ENCODE measurements around the gene PPP1R8. TPM values are rescaled to one million over a fixed set of nuclear protein-coding genes. Genes with fewer than 3 reads are reported as not detected.

The PPP1R8 gene
- total and polyA plus RNA-seq, 2 experiments from 2014 or later = 13.4 to 50.5 TPM

DNA sequence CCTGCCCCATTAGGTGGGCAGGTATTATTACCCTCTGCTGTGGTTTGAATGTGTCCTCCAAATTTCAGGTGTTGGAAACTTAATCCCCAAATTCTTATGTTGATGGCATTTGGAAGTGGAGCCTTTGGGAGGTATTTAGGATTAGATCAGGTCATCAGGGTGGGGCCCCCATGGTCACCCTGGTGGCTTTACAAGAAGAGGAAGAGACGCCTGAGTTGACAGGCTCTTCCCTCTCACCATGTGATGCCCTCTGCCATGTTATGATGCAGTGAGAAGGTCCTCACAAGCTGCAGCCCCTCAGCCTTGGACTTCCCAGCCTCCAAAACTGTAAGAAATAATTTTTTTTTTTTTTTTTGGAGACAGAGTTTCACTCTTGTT lies 32.9 kb downstream of the PPP1R8 start:
- ATAC-seq = no peak
- H3K27ac ChIP-seq (ENCODE audit: low read depth) = no peak overlapping the region

DNA sequence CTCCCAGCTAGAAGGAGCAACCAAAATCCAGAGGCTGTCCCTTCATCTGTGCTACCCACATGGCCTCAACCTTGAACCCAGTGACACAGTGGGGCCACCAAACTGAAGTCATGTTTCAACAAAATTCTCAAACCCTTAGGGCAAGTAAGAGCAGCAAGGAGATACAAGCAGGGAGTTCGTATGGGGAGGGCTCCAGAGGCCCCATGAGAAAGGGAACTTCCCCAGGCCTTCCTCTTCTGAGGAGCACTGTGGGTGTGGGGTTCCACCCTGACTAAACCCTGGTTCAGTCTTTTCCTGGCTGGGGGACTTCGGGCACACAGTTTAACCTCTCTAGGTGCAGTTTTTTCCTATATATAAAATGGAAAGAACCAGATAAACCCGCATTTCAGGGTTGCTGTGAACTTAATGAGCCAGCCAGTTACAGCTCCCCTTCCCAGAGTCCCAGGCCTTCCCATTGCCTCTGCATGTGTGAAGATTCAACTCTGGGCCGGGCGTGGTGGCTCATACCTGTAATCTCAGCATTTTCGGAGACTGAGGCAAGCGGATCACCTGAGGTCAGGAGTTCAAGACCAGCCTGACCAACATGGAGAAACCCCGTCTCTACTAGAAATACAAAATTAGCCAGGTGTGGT lies 33.8 kb downstream of the PPP1R8 start:
- H3K27ac Mint-ChIP-seq = no peak overlapping the region
- no peaks in the 10 kb centered on the region for H4K20me1 ChIP-seq (replicated peaks; ENCODE audit: insufficient read depth)
- no peak overlapping the region for H2AFZ ChIP-seq
- DNase-seq (ENCODE audit: low spot score) = no peak
- H3K36me3 ChIP-seq (ENCODE audit: insufficient read depth) = no peaks in the 10 kb centered on the region
- H3K9me3 Mint-ChIP-seq = no peaks in the 10 kb centered on the region
- H3K79me2 ChIP-seq (replicated peaks; ENCODE audit: insufficient read depth) = no peaks in the 10 kb centered on the region
- no peaks in the 10 kb centered on the region for H3K9me2 ChIP-seq (ENCODE audit: insufficient read depth)
- no peak for ATAC-seq
- H3F3A ChIP-seq (replicated peaks; ENCODE audit: low read depth) = 0 out of 2 replicates have a peak, but pooled peaks cover 3% of the 10 kb centered on the region
- no peaks in the 10 kb centered on the region for H3K27me3 ChIP-seq (ENCODE audit: insufficient read depth)
- H3K27me3 Mint-ChIP-seq (ENCODE audit: insufficient read depth, low read depth, poor library complexity) = peaks cover 2% of the 10 kb centered on the region
- no peak overlapping the region for H3K27ac ChIP-seq (ENCODE audit: low read depth)
- no peaks in the 10 kb centered on the region for H3K4me1 ChIP-seq (ENCODE audit: insufficient read depth)
- TF ChIP-seq JUNB (IDR thresholded peaks at IDR 0.05; ENCODE audit: unreplicated experiment) = no peak
- no peak for TF ChIP-seq POLR2AphosphoS5 (IDR thresholded peaks at IDR 0.05; ENCODE audit: low read depth)
- TF ChIP-seq NANOG (IDR thresholded peaks at IDR 0.05; ENCODE audit: borderline replicate concordance) = no peak
- no peak for TF ChIP-seq ZNF114 (CRISPR knock-in tag; IDR thresholded peaks at IDR 0.05)
- no peak for TF ChIP-seq CREB1 (CRISPR knock-in tag; IDR thresholded peaks at IDR 0.05; ENCODE audit: low read depth)
- TF ChIP-seq, protein P1, sequence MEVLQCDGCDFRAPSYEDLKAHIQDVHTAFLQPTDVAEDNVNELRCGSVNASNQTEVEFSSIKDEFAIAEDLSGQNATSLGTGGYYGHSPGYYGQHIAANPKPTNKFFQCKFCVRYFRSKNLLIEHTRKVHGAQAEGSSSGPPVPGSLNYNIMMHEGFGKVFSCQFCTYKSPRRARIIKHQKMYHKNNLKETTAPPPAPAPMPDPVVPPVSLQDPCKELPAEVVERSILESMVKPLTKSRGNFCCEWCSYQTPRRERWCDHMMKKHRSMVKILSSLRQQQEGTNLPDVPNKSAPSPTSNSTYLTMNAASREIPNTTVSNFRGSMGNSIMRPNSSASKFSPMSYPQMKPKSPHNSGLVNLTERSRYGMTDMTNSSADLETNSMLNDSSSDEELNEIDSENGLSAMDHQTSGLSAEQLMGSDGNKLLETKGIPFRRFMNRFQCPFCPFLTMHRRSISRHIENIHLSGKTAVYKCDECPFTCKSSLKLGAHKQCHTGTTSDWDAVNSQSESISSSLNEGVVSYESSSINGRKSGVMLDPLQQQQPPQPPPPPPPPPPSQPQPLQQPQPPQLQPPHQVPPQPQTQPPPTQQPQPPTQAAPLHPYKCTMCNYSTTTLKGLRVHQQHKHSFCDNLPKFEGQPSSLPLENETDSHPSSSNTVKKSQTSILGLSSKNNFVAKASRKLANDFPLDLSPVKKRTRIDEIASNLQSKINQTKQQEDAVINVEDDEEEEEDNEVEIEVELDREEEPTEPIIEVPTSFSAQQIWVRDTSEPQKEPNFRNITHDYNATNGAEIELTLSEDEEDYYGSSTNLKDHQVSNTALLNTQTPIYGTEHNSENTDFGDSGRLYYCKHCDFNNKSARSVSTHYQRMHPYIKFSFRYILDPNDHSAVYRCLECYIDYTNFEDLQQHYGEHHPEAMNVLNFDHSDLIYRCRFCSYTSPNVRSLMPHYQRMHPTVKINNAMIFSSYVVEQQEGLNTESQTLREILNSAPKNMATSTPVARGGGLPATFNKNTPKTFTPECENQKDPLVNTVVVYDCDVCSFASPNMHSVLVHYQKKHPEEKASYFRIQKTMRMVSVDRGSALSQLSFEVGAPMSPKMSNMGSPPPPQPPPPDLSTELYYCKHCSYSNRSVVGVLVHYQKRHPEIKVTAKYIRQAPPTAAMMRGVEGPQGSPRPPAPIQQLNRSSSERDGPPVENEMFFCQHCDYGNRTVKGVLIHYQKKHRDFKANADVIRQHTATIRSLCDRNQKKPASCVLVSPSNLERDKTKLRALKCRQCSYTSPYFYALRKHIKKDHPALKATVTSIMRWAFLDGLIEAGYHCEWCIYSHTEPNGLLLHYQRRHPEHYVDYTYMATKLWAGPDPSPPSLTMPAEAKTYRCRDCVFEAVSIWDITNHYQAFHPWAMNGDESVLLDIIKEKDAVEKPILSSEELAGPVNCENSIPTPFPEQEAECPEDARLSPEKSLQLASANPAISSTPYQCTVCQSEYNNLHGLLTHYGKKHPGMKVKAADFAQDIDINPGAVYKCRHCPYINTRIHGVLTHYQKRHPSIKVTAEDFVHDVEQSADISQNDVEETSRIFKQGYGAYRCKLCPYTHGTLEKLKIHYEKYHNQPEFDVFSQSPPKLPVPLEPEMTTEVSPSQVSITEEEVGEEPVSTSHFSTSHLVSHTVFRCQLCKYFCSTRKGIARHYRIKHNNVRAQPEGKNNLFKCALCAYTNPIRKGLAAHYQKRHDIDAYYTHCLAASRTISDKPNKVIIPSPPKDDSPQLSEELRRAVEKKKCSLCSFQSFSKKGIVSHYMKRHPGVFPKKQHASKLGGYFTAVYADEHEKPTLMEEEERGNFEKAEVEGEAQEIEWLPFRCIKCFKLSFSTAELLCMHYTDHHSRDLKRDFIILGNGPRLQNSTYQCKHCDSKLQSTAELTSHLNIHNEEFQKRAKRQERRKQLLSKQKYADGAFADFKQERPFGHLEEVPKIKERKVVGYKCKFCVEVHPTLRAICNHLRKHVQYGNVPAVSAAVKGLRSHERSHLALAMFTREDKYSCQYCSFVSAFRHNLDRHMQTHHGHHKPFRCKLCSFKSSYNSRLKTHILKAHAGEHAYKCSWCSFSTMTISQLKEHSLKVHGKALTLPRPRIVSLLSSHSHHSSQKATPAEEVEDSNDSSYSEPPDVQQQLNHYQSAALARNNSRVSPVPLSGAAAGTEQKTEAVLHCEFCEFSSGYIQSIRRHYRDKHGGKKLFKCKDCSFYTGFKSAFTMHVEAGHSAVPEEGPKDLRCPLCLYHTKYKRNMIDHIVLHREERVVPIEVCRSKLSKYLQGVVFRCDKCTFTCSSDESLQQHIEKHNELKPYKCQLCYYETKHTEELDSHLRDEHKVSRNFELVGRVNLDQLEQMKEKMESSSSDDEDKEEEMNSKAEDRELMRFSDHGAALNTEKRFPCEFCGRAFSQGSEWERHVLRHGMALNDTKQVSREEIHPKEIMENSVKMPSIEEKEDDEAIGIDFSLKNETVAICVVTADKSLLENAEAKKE (CRISPR knock-in tag; IDR thresholded peaks at IDR 0.05) = no peak
- TF ChIP-seq, protein P2, sequence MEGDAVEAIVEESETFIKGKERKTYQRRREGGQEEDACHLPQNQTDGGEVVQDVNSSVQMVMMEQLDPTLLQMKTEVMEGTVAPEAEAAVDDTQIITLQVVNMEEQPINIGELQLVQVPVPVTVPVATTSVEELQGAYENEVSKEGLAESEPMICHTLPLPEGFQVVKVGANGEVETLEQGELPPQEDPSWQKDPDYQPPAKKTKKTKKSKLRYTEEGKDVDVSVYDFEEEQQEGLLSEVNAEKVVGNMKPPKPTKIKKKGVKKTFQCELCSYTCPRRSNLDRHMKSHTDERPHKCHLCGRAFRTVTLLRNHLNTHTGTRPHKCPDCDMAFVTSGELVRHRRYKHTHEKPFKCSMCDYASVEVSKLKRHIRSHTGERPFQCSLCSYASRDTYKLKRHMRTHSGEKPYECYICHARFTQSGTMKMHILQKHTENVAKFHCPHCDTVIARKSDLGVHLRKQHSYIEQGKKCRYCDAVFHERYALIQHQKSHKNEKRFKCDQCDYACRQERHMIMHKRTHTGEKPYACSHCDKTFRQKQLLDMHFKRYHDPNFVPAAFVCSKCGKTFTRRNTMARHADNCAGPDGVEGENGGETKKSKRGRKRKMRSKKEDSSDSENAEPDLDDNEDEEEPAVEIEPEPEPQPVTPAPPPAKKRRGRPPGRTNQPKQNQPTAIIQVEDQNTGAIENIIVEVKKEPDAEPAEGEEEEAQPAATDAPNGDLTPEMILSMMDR (conservative IDR thresholded peaks at IDR 0.05; ENCODE audit: low read depth in 2 of 2) = no peak
- no peak for TF ChIP-seq ZNF331 (CRISPR knock-in tag; IDR thresholded peaks at IDR 0.05; ENCODE audit: low read depth)
- H3K4me1 Mint-ChIP-seq = no peaks in the 10 kb centered on the region
- H3K36me3 Mint-ChIP-seq (ENCODE audit: low read depth) = no peaks in the 10 kb centered on the region
- no peak overlapping the region for H3K4me3 ChIP-seq
- H3K4me2 ChIP-seq = no peak overlapping the region
- no peak overlapping the region for H3K4me3 Mint-ChIP-seq

More for the DNA sequence above, 32.9 kb downstream of the PPP1R8 start:
- Mint-ChIP-seq H3K4me3 (no peak overlapping the region), H3K4me1 (peaks cover 4% of the 10 kb centered on the region), H3K27ac (no peak overlapping the region), H3K36me3 (ENCODE audit: low read depth) (no peaks in the 10 kb centered on the region), H3K27me3 (ENCODE audit: insufficient read depth, low read depth, poor library complexity) (peaks cover 7% of the 10 kb centered on the region), H3K9me3 (no peaks in the 10 kb centered on the region)
- H3K4me3 ChIP-seq = no peak overlapping the region
- no peaks in the 10 kb centered on the region for H3K79me2 ChIP-seq (replicated peaks; ENCODE audit: insufficient read depth)
- H3K4me2 ChIP-seq = no peak overlapping the region
- H3K27me3 ChIP-seq (ENCODE audit: insufficient read depth) = no peaks in the 10 kb centered on the region
- TF ChIP-seq STAT1 (IDR thresholded peaks at IDR 0.05; ENCODE audit: unreplicated experiment) = no peak
- no peak for TF ChIP-seq POLR2AphosphoS5 (IDR thresholded peaks at IDR 0.05; ENCODE audit: low read depth)
- H4K20me1 ChIP-seq (replicated peaks; ENCODE audit: insufficient read depth) = no peaks in the 10 kb centered on the region
- no peaks in the 10 kb centered on the region for H3F3A ChIP-seq (replicated peaks; ENCODE audit: low read depth)
- no peaks in the 10 kb centered on the region for H3K9me2 ChIP-seq (ENCODE audit: insufficient read depth)
- peak overlapping the region; percentile 91 for H2AFZ ChIP-seq
- no peak for DNase-seq (ENCODE audit: low spot score)
- H3K36me3 ChIP-seq (ENCODE audit: insufficient read depth) = no peaks in the 10 kb centered on the region
- H3K4me1 ChIP-seq (ENCODE audit: insufficient read depth) = no peaks in the 10 kb centered on the region; the same call in 1 of the 2 replicates
